Prostate gland (tissue), 2 donors: Measurements from ENCODE around the gene PIP4K2B. TPM values are rescaled to one million over a fixed set of nuclear protein-coding genes. Genes with fewer than 3 reads are reported as not detected.

Experiments
- DNase-seq: peaks from one replicate; pipeline ENCODE4 v3.0.0-alpha.2; 2019; ENCODE audit warnings: low spot score
- H3K27ac ChIP-seq, 2 donors: fragments of 200-600 bp; sonication (generic); 2 replicates each; pipeline ENCODE4 v1.5.1; 2017 to 2019
- H3K27me3 ChIP-seq: fragments of 200-600 bp; sonication (generic); replicated peaks from 2 replicates; pipeline ENCODE4 v1.5.1; 2019; ENCODE audit not compliant: insufficient read depth
- H3K36me3 ChIP-seq, 2 donors: fragments of 200-600 bp; sonication (generic); 1 replicate in 1 of 2; 2 replicates in 1 of 2; pipeline versions ENCODE4 v1.5.1 to v1.8.1; 2017 to 2019
- H3K4me1 ChIP-seq: fragments of 200-600 bp; sonication (generic); replicated peaks from 2 replicates; pipeline ENCODE4 v1.5.1; 2019
- H3K4me3 ChIP-seq, 2 donors: fragments of 200-600 bp; sonication (generic); 2 replicates each; pipeline ENCODE4 v1.5.1; 2017 to 2019
- H3K9me3 ChIP-seq: fragments of 200-600 bp; sonication (generic); 2 replicates; pipeline ENCODE4 v1.5.1; 2017
- POLR2A ChIP-seq: fragments of 450-650 bp; IDR thresholded peaks from one replicate; pipeline ENCODE4 v1.6.1; 2016; ENCODE audit warnings: antibody characterized with exemption, mild to moderate bottlenecking
- POLR2AphosphoS5 ChIP-seq: sonication (generic); formaldehyde crosslinking; IDR thresholded peaks from one replicate; pipeline ENCODE4 v1.6.1; 2017; ENCODE audit warnings: antibody characterized with exemption
- WGBS: methylation state at CpG from one replicate; pipeline ENCODE4 v1.1.5; 2018; 5-methylcytosine and 5-hydroxymethylcytosine counted together
- intact Hi-C: fragments of 100-400 bp; cut with DNase I; formaldehyde crosslinking; loops from one replicate; pipeline ENCODE4 v1.14.2; 2022
- total RNA-seq, 2 donors: library from RNA; depleted of rRNA; stranded (reverse); fragments of >200 nt; gene quantifications; one replicate each; pipeline ENCODE4 v1.1.0, GENCODE V29; 2016
- TF ChIP-seq, protein P1 (sequence below), 4 experiments: fragments of 200-600 bp in 2 of 4; fragments of 450-650 bp in 2 of 4; sonication (generic) in 2 of 4; IDR thresholded peaks; 1 replicate in 3 of 4; 2 replicates in 1 of 4; pipeline ENCODE4 v1.5.1; 2016 to 2019; ENCODE audit warnings: antibody characterized with exemption in 4 of 4, mild to moderate bottlenecking in 2 of 4, moderate library complexity in 2 of 4

Gene PIP4K2B
- total RNA-seq, 2 donors from 2014 or later, result 46.2 to 65.2 TPM

DNA sequence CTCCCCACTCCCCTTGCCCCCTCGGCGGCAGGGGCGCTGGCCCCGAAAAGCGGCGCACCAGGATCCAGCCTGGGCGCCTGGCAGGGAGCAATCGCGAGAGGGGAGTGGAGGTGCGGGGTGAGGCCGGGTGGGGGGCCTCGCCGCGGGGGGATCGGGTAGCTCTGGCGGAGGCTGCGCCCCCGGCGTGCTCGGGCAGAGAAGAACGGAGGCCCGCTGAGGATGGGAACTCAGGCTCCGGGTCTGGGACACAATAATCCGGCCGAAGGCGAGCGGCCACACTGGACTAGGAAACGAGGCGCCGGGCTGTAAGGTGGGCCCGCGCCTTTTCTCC is 50.5 kb downstream of the PIP4K2B start:
- under 1% methylated on average over 29 of the region's 32 CpGs for WGBS
- TF ChIP-seq POLR2AphosphoS5 (no peak), POLR2A (no peak)
- TF ChIP-seq, protein P1, sequence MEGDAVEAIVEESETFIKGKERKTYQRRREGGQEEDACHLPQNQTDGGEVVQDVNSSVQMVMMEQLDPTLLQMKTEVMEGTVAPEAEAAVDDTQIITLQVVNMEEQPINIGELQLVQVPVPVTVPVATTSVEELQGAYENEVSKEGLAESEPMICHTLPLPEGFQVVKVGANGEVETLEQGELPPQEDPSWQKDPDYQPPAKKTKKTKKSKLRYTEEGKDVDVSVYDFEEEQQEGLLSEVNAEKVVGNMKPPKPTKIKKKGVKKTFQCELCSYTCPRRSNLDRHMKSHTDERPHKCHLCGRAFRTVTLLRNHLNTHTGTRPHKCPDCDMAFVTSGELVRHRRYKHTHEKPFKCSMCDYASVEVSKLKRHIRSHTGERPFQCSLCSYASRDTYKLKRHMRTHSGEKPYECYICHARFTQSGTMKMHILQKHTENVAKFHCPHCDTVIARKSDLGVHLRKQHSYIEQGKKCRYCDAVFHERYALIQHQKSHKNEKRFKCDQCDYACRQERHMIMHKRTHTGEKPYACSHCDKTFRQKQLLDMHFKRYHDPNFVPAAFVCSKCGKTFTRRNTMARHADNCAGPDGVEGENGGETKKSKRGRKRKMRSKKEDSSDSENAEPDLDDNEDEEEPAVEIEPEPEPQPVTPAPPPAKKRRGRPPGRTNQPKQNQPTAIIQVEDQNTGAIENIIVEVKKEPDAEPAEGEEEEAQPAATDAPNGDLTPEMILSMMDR (IDR thresholded peaks at IDR 0.05), result no peak
- Histone ChIP-seq H3K27me3 (no peaks in the 10 kb centered on the region), H3K4me3 (peak overlapping the region; percentile 89 to 99), H3K4me1 (peaks cover 20% of the 10 kb centered on the region), H3K27ac (peak overlapping the region; percentile 86 to 95), H3K9me3 (no peaks in the 10 kb centered on the region), H3K36me3 (no peaks in the 10 kb centered on the region)
- no peak for DNase-seq
- intact Hi-C loops, result loop anchor here (10.0 kb wide), 1 partner anchor 406 kb away; the partner anchor contains the start of gene PLXDC1

DNA sequence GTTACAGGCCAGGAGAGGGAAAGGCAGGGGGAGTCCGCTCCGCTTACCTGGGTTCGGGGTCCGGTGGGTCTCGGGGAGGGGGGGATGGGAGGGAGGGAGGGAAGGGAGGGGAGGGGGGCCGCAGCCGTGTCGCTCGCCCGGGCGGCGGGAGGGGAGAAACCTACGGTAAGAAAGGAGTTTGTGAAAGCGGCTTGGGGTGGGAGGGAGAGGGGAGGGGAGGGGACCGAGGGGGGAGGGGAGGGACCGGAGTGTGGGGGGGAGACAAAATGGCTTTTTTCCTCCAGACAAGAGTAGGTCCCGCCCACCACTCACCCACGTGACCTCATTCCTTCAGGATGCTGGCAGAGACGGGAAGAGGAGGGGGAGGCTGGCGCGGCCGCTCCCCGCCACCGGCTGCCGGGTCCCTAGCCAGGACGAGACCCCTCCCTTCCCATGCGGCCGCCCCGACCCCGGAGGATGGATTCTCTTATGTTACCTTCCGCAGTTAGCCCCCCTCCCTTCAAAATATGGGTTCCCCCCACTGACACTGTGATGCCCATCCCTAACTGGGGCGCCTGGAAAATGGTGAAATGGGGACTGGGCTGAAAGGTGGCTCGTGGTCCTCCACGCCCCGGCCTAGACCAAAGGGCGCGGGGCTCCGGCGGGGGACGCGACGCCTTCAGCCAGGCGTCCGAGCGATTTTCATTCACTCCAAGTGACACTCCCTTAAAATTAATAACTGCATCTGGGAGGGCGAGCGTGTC is 51.0 kb downstream of the PIP4K2B start, which contains the start of gene PCGF2:
TSS of gene PCGF2 (minus strand) at position 188 of the 743 bp plus-strand sequence. CDS start 7,934 bp downstream, outside the sequence.
- TF ChIP-seq, protein P1 (IDR thresholded peaks at IDR 0.05), result no peak
- TF ChIP-seq POLR2AphosphoS5, result peak; percentile 80
- TF ChIP-seq POLR2A, result peak; percentile 83
- Histone ChIP-seq H3K27ac (peak within 1 kb of the TSS; percentile 86 to 95), H3K27me3 (no peaks in the 10 kb centered on the region), H3K36me3 (no peaks in the 10 kb centered on the region), H3K9me3 (no peaks in the 10 kb centered on the region), H3K4me3 (peak within 1 kb of the TSS; percentile 89 to 99), H3K4me1 (peaks cover 20% of the 10 kb centered on the region)
- DNase-seq, result peak; percentile 97
- intact Hi-C loops, result loop anchor here (10.0 kb wide), 1 partner anchor 406 kb away; the partner anchor contains the start of gene PLXDC1
- under 1% methylated on average over 36 of the region's 47 CpGs for WGBS

DNA sequence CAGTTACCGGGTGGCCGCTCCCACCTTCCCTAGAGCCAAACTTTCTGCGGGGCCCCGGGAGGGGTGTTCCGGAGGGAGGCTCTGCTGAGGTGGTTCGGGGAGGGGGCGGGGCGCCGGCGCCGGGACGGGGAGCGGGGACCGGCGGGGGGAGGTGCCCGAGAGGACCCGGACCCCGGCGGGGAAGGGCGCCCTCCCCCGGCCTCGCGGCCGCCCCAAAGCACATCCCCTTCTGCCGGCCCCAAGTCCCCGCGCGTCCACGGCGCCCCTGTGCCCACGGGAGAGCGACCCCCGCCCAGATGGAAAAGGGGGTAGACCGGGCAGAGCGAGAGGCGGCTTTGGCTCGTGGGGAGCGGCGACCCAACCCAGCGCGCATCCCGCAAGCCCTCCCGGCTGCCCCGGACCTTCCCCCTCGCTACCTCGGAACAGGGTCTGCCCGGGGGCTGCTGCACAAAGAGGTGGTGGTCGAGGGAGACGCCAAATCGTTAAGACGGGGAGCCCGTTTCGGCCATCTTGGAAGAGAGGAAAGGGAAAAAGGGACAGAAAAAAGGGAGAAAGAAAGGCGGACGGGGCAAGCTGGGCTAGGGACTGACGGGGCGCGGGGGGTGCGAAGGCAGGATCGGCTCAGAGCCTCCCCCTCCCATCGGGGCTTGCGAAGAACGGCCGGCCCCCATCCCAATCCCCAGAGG is 51.8 kb downstream of the PIP4K2B start:
- Histone ChIP-seq H3K27ac (peak overlapping the region; percentile 86 to 95), H3K4me3 (peak overlapping the region; percentile 89 to 99), H3K36me3 (no peaks in the 10 kb centered on the region), H3K9me3 (no peaks in the 10 kb centered on the region), H3K4me1 (peaks cover 20% of the 10 kb centered on the region), H3K27me3 (no peaks in the 10 kb centered on the region)
- 2% methylated on average over 58 of the region's 64 CpGs for WGBS
- peak; percentile 65 for DNase-seq
- peak; percentile 18 for TF ChIP-seq POLR2A
- no peak for TF ChIP-seq POLR2AphosphoS5
- TF ChIP-seq, protein P1 (IDR thresholded peaks at IDR 0.05), result peak in 3 of 4 experiments; percentile 30 to 40 (median 31)
- intact Hi-C loops, result loop anchor here (10.0 kb wide), 1 partner anchor 407 kb away; the partner anchor contains the start of gene PLXDC1

DNA sequence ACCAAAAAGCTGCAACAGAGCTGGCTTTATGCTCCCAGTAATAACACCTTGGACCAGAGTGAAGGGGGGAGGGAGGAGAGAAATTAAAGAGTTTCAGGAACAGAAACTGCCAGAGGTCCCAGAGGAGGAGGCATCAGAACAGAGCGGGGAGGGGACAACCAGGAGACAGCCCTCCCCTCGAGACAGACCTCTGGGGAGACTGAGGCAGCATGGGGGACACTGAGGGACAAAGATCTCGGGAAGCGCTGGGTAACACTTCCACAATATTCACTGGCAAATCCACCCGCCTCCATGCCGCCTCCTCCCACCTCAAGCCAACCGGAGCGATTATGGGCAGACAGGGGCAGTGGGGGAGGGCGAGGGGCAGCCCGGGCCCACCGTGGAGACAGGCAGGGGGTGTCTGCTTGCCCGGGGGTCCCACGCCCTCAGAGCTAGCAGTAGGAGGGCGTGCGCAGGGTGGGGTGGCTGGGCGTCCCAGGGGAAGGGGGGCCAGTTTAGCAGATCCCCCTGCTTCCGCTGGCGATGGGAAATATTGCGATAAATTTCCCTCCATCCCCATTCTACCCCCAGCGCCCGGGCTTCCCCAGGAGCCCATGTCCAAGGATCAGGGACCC is 52.4 kb downstream of the PIP4K2B start:
- no peaks in the 10 kb centered on the region for H3K36me3 ChIP-seq
- peak overlapping the region; percentile 86 to 95 for H3K27ac ChIP-seq
- H3K27me3 ChIP-seq, result no peaks in the 10 kb centered on the region
- DNase-seq, result no peak
- H3K9me3 ChIP-seq, result no peaks in the 10 kb centered on the region
- intact Hi-C loops, result loop anchor here (10.0 kb wide), 1 partner anchor 408 kb away; the partner anchor contains the start of gene PLXDC1
- peak overlapping the region; percentile 89 to 99 for H3K4me3 ChIP-seq
- H3K4me1 ChIP-seq, result peaks cover 27% of the 10 kb centered on the region
- no peak for TF ChIP-seq POLR2AphosphoS5
- TF ChIP-seq POLR2A, result no peak
- TF ChIP-seq, protein P1 (IDR thresholded peaks at IDR 0.05), result no peak
- 4% methylated on average over 20 of the region's 21 CpGs for WGBS
